IPS-18a (cell line): ENCODE measurements around the gene BRWD1.

Source experiments
- H3K27ac ChIP-seq: one replicate; pipeline ENCODE4 v1.5.1; 2013; ENCODE audit warnings: low read length
- H3K27me3 ChIP-seq: one replicate; pipeline ENCODE4 v1.6.1; 2013; ENCODE audit warnings: mild to moderate bottlenecking, low read length; ENCODE audit not compliant: control insufficient read depth, insufficient read depth
- H3K36me3 ChIP-seq: one replicate; pipeline ENCODE4 v1.6.1; 2013; ENCODE audit warnings: low read depth, low read length; ENCODE audit not compliant: control insufficient read depth
- H3K4me1 ChIP-seq: one replicate; pipeline ENCODE4 v1.6.1; 2013; ENCODE audit warnings: low read depth, low read length; ENCODE audit not compliant: control insufficient read depth
- H3K4me3 ChIP-seq: one replicate; pipeline ENCODE4 v1.5.1; 2013; ENCODE audit warnings: low read length
- H3K9ac ChIP-seq: one replicate; pipeline ENCODE4 v1.6.1; 2013; ENCODE audit warnings: mild to moderate bottlenecking, low read length, moderate library complexity
- H3K9me3 ChIP-seq: one replicate; pipeline ENCODE4 v1.6.1; 2013; ENCODE audit warnings: low read depth, low read length; ENCODE audit not compliant: control insufficient read depth

The BRWD1 gene

DNA sequence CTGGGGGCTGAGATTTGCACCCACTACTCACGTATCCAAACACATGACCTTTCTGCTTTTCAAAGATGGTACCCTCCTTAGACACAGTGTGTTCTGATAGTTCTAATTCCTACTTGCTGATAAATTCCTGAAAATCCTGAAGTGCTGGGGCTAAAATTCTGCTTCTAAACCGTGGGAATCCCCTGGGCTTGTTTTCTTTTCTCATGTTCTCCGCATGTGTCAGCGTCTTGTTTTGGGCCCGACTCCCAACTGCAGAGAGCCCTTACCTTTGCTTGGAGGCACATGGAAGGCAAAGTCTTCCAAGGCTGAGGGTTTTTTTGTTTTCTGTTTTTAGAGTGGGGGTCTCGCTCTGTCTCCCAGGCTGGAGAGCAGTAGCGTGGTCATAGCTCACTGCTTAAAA is 157.4 kb downstream of the BRWD1 start:
- Histone ChIP-seq H3K27ac (no peak overlapping the region), H3K27me3 (no peaks in the 10 kb centered on the region), H3K4me1 (no peaks in the 10 kb centered on the region), H3K9ac (no peak overlapping the region), H3K9me3 (no peaks in the 10 kb centered on the region), H3K36me3 (no peaks in the 10 kb centered on the region), H3K4me3 (no peak overlapping the region)

DNA sequence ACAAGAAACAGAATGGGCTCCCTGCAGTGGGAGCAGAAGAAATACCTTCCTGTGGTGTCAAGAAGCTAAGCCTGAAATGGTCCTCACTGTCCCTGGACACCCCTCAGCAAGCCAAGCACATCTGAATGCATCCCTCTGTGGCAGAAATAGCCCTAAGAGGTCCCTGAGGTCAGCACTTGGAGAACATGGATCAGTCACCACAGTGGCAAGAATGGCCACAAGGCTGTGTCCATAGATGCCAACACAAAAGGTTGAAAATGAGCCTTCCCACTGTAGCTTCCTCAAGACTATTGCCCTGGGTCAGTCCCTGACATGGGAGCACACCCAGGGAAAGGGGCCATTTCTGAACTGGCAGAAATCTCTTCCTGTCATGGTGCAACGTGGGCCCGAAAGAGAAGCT is 157.9 kb downstream of the BRWD1 start:
- Histone ChIP-seq H3K9me3 (no peaks in the 10 kb centered on the region), H3K27me3 (no peaks in the 10 kb centered on the region), H3K4me1 (no peaks in the 10 kb centered on the region), H3K36me3 (no peaks in the 10 kb centered on the region), H3K9ac (no peak overlapping the region), H3K27ac (no peak overlapping the region), H3K4me3 (no peak overlapping the region)

DNA sequence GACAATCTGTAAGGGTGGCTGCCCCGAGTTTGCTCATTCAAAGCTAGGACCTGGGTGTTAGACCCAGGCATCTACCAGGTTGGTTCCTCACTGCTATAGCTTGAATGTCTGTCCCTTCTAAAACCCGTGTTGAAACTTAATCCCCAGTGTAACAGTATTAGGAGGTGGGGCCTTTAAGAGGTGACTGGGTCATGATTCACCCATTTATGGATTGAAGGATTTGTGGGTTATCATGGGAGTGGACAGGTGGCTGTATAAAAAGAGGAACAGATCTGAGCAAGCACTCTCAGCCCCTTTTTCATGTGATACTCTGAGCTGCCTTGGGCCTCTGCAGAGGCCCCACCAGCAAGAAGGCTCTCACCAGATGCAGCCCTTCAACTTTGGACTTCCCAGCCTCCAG is 159.6 kb downstream of the BRWD1 start:
- Histone ChIP-seq H3K4me1 (no peaks in the 10 kb centered on the region), H3K27me3 (no peaks in the 10 kb centered on the region), H3K27ac (no peak overlapping the region), H3K4me3 (no peak overlapping the region), H3K9ac (no peak overlapping the region), H3K36me3 (no peaks in the 10 kb centered on the region), H3K9me3 (no peaks in the 10 kb centered on the region)

DNA sequence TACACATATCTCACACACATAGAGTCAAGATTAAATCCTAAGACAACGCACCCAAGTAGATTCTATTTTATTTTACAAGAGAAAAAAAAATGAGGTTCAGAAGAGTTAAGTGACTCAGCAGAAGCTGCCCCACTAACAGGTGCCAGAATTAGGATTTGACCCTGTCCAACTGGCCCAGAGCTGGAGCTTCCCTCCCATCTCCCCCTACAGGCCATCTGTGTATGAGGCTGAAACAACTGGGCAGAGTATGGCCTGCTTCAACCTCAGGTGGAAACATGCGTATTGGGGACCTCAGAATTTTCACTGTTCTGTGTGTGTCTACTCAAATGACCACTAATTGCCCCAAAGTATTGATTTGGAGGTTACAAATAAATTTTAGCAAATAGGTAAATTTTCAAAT is 160.1 kb downstream of the BRWD1 start:
- Histone ChIP-seq H3K9ac (no peak overlapping the region), H3K27me3 (no peaks in the 10 kb centered on the region), H3K4me3 (no peak overlapping the region), H3K27ac (no peak overlapping the region), H3K4me1 (no peaks in the 10 kb centered on the region), H3K36me3 (no peaks in the 10 kb centered on the region), H3K9me3 (no peaks in the 10 kb centered on the region)

DNA sequence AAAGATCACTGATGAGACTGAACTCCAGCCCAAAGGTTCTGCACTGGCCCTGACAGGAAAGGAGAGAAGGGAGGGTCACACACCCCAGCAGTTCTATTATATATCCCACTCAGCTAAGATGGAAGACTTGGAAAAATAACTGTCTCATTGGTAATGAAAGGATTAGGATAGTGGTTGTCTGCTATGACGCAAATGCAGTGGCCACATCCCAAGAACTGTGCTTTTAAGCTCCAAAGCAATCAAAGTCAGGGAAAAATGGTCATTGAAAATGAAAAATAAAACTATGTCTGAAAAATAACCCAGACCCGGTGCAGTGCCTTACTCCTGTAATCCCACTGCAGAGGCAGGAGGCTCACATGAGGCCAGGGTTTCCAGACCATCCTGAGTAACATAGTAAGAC is 161.2 kb downstream of the BRWD1 start:
- no peak overlapping the region for H3K4me3 ChIP-seq
- H3K9ac ChIP-seq, result no peak overlapping the region
- H3K27me3 ChIP-seq, result no peaks in the 10 kb centered on the region
- H3K36me3 ChIP-seq, result no peaks in the 10 kb centered on the region
- H3K4me1 ChIP-seq, result no peaks in the 10 kb centered on the region
- H3K9me3 ChIP-seq, result no peaks in the 10 kb centered on the region
- no peak overlapping the region for H3K27ac ChIP-seq

DNA sequence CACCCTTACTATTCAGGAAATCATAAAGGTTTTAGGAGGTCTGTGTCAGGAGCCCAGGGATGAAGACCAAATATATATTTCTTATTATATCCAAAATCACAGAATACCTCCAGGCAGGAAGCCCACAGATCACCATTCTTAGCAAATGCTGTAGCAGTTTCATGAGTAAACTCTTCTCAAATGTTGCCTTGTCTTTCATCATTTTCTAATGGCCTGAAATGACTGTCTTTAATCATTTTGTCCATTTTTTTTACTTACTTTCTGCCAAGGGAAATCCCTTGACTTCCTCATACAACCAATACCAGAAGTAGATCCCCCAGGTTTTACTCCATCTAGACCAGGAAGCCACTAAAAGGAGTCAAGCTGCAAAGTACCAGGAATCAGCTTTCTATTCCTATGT is 162.6 kb downstream of the BRWD1 start:
- H3K27ac ChIP-seq, result no peak overlapping the region
- no peaks in the 10 kb centered on the region for H3K4me1 ChIP-seq
- H3K36me3 ChIP-seq, result no peaks in the 10 kb centered on the region
- no peak overlapping the region for H3K4me3 ChIP-seq
- no peaks in the 10 kb centered on the region for H3K9me3 ChIP-seq
- no peak overlapping the region for H3K9ac ChIP-seq
- H3K27me3 ChIP-seq, result no peaks in the 10 kb centered on the region

DNA sequence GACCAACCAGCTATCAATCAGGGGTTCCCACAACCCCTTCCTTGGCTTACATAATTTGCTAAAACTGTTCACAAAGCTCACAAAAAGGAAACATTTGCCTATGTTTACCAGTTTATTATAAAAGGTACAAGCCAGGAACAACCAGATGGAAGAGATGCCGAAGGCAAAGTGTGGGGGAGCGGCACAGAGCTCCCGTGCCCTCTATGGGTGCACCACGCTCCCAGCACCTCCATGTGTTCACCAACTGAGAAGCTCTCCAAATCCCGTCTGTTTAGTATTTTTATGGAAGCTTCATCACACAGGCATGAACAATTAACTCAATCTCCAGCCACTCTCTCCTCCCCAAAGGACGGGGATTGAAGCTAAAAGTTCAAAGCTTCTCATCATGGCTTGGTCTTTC is 163.1 kb downstream of the BRWD1 start:
- Histone ChIP-seq H3K9ac (no peak overlapping the region), H3K9me3 (no peaks in the 10 kb centered on the region), H3K27ac (no peak overlapping the region)

DNA sequence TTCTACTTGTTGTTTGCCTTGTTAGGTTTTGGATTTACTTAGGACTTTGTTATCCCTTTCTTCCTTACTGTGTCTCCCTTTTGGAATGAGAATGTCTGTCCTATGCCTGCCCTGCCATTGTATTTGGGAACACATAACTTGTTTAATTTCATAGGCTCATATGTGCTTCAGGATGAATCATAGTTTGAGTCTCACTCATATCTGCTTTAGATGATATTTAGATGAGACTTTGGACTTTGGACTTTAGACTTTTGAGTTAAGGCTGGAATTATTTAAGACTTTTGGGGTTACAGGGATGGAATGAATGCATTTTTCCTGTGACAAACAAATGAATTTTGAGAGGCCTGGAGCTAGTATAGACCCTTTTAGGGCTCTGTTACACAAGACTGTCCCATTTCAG is 163.6 kb downstream of the BRWD1 start:
- no peak overlapping the region for H3K4me3 ChIP-seq

More for the DNA sequence above, 163.1 kb downstream of the BRWD1 start:
- Histone ChIP-seq H3K36me3 (no peaks in the 10 kb centered on the region), H3K27me3 (no peaks in the 10 kb centered on the region), H3K4me3 (no peak overlapping the region), H3K4me1 (no peaks in the 10 kb centered on the region)

DNA sequence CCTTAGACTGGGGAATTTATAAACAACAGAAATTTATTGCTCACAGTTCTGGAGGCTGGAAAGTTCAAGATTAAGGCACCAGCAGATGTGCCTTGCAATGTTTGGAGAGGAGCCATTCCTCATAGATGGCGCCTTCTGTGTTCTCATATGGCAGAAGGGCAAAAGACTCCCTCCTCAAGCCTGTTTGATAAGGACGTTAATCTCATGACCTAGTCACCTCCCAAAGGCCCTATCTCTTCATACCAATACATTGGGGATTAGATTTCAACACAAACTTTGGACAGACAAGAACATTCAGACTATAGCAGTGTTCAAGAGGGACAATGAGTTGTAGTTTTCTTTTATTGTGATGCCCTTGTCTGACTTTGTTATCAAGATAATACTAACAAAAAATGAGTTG is 164.5 kb downstream of the BRWD1 start:
- no peak overlapping the region for H3K9ac ChIP-seq
- H3K9me3 ChIP-seq, result no peaks in the 10 kb centered on the region
- H3K27ac ChIP-seq, result no peak overlapping the region
- H3K4me1 ChIP-seq, result no peaks in the 10 kb centered on the region
- no peaks in the 10 kb centered on the region for H3K27me3 ChIP-seq
- H3K36me3 ChIP-seq, result no peaks in the 10 kb centered on the region
- H3K4me3 ChIP-seq, result no peak overlapping the region

More for the DNA sequence above, 163.6 kb downstream of the BRWD1 start:
- H3K9me3 ChIP-seq, result no peaks in the 10 kb centered on the region
- H3K36me3 ChIP-seq, result no peaks in the 10 kb centered on the region
- H3K27ac ChIP-seq, result no peak overlapping the region
- H3K4me1 ChIP-seq, result no peaks in the 10 kb centered on the region
- H3K27me3 ChIP-seq, result no peaks in the 10 kb centered on the region
- no peak overlapping the region for H3K9ac ChIP-seq

DNA sequence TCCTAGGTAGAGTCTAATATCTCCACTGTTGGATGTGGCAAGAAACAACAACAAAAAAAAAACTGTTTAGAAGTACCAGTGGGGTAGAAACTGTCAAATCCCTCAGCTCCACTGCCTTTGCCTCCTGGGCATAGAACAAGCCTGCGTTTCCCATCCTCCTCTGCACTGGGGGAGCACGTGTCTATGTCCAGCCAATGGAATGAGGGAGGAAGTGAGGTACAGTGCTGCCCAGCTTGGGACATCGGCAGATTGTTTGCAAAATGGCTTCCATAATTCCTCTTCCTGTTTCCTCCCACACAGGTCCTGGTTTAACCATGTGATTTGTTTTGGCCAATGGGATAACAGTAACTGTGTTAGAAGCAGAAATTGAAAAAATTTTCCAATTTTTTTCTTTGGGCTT is 169.2 kb downstream of the BRWD1 start:
- Histone ChIP-seq H3K9ac (no peak overlapping the region), H3K4me3 (no peak overlapping the region), H3K9me3 (no peaks in the 10 kb centered on the region), H3K36me3 (no peaks in the 10 kb centered on the region), H3K4me1 (no peaks in the 10 kb centered on the region), H3K27me3 (no peaks in the 10 kb centered on the region), H3K27ac (no peak overlapping the region)

DNA sequence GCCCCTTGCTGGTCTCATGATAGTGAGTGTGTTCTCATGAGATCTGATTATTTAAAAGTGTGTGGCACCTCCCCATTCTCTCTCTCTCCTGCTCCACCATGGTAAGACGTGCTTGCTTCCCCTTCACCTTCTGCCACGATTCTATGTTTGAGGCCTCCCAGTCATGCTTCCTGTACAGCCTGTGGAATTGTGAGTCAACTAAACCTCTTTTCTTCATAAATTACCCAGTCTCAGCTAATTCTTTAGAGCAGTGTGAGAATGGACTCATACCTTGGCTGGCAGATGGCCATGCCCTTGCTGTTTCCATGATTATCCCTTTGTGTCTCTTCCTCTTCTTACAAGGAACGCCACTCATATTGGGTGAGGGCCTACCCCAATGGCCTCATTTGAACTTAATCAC is 170.5 kb downstream of the BRWD1 start:
- H3K36me3 ChIP-seq, result no peaks in the 10 kb centered on the region
- H3K4me3 ChIP-seq, result no peak overlapping the region
- H3K9me3 ChIP-seq, result no peaks in the 10 kb centered on the region
- H3K27me3 ChIP-seq, result no peaks in the 10 kb centered on the region
- no peak overlapping the region for H3K27ac ChIP-seq
- H3K4me1 ChIP-seq, result peaks cover 4% of the 10 kb centered on the region
- no peak overlapping the region for H3K9ac ChIP-seq

DNA sequence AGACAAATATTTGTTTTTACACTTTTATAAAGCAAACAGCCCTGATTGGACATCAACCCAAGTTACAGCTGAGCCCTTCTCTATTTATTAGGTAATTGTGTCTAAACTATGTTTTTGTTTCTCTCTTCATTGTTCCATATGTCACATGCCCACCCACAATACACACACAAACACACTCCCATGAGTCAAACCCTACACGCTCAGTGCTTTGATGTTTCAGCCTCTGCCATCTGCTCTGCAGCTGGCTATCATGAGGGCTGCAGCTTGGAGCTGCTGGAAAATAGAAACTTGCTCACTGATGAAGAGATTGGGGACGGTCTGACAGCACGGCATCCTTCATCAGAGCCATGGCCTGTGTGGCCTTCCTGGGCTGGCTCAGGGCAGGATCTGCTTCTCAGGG is 171.9 kb downstream of the BRWD1 start:
- Histone ChIP-seq H3K36me3 (no peaks in the 10 kb centered on the region), H3K9me3 (no peaks in the 10 kb centered on the region), H3K27me3 (no peaks in the 10 kb centered on the region), H3K4me3 (no peak overlapping the region), H3K9ac (no peak overlapping the region), H3K27ac (no peak overlapping the region), H3K4me1 (peaks cover 13% of the 10 kb centered on the region)
